Stimulated activated CD4-positive, alpha-beta T cell treated with anti-CD3 and anti-CD28 coated beads, Interleukin-12 subunit alpha, Interleukin-12 subunit beta, amount 100 ng/mL, for 48 hours (primary cell): ENCODE data around the gene UGT1A4.

Experiments used
- DNase-seq, 3 donors: peaks; one replicate each; pipeline ENCODE4 v3.0.0-alpha.2; 2020; ENCODE audit warnings: low read depth in 2 of 3, low spot score in 1 of 3

The UGT1A4 gene

DNA sequence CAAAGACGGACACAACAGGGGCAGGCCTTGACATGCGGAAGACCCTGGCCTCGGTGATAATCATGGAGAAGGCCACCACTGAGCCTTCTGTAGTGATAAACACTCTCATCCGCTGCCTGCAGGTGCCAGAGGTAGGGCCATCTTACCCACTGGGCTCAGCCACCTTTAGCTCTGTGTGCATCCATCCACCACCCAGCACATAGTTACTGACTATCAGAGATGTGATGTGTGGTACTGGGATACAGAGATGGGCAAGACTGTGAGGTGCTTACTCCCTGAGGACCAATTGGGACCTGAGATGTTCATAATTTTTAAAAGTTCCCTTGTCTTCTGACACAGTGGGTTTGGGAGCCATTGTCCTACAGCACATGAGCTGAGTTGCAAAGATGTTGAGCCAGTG is 61.2 kb downstream of the UGT1A4 start:
- DNase-seq = no peak

DNA sequence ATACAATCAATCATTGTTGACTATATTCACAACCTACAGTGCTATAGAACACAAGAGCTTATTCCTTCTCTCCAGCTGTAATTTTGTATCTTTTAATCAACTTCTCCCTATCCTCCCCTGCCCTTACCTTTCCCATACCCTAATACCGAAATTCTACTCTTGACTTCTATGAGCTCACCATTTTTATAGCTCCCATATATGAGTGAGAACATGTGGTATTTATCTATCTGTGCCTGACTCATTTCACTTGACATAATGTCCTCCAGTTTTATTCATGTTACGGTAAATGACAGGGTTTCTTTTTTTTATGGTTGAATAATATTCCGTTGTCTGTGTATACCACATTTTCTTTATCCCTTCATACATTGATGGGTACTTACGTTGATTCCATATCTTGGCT is 62.2 kb downstream of the UGT1A4 start:
- no peak for DNase-seq

DNA sequence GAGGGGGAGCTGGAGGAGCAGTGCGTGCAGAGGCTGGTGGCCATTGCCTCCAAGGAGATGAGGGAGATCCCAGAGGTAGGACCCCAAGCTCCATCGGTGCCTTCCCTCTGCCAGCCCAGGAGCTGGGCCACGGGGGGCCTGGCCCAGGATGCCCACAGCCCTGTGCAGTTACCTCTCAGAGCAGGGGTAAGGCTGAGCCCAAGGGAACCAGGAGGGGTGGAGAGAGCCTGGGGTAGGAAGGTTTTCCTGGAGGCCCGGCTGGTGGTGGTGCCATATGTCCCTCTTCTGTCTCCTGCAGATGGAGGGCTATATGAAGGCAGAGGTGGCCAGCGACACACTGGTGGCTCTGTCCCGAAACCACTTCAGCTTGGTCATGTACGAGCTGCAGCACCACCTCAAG is 71.0 kb downstream of the UGT1A4 start:
- DNase-seq = no peak

DNA sequence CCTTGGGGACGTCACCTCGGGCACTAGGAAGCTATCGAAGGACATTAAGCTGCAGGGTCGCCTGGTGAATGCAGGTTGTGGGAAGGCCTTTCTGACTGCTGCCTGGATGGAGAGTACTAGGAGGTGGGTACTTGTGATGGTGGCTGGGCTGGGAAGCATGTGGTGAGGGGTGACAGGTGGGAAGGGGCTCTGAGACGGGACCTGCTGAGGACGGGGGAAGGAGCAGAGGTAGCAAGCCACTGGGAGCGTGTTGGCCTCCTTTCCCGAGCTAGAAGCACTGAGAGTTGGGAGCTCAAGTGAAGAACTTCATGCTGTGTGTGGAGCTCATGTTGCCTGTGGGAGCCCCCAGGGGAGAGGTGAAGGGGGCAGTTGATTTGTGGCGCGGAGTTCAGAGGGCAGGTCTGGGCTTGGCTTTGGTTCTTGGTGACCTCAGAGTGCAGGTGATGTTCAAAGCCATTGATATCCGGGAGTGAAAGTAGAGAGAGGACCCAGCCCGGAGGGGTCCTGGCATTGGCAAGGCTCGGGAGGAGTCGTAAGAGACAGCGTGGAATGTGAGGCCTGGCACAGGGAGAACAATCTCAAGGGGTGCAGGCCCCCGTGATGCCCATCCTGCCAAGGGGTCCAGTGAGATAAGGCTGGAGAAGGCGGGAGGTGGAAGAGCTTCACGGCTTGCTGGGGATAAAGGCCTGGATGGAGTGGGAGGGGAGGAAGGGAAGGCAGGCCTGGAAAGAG is 72.8 kb downstream of the UGT1A4 start:
- DNase-seq = no peak

GRCh38 chr2:233791883-233792329 is 73.4 kb downstream of the UGT1A4 start:
- no peak for DNase-seq

GRCh38 chr2:233792720-233793119 is 74.2 kb downstream of the UGT1A4 start:
- DNase-seq = no peak

DNA sequence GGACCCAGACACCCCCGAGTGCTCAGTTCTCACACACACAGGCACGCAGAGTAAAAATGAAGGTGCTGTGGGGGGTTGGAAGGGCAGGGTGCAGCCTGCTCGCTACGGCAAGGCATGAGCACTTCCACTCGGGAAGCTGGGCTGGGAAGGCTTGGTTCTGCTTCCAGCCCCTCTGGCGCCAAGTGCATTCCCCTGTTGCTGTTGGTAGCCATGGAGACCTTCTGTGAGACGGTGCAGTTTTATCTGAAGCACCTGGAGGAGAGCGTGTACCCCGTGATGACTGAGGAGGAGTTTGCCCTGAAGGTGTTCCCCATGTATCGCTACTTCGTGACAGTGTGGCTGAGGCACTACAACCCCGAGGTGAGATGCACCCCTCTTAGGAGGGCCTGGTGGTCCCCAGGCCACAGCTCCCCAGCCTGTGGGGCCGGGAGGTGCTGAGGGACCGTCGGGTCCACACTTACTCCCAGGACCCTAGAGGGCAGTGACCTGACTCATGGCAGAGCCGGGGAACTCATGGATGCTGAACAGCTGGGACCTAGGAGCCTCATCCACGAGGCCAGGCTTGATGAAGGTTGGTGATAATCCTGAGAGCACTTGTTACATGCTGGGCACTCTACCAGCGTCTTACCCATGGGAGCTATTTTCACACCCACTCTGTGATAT is 75.1 kb downstream of the UGT1A4 start:
- no peak for DNase-seq

DNA sequence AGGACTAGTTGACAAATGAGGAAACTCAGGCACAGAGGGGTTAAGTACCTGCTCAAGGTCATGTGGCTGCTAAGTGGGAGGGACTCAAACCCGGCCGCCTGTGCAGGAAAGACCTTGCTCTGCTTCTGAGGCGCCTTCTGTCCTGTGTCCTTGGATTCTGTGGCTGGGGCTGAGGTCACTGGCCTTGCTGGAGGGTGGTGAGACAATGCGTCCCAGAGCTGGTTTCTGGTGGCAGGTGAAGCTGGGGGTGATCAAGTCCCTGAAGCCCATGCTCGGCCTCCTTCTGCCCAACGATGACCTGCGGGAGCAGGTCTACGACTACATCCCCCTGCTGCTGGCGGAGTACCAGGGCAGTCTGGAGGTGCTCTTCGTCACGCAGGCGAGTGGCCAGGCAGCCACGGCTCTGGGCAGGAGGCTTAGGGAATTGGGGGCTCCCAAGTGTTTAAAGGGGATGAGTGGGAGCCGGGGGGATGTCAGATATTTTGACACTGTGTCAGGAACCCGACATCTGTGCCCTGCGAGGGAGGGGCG is 75.7 kb downstream of the UGT1A4 start:
- no peak for DNase-seq

DNA sequence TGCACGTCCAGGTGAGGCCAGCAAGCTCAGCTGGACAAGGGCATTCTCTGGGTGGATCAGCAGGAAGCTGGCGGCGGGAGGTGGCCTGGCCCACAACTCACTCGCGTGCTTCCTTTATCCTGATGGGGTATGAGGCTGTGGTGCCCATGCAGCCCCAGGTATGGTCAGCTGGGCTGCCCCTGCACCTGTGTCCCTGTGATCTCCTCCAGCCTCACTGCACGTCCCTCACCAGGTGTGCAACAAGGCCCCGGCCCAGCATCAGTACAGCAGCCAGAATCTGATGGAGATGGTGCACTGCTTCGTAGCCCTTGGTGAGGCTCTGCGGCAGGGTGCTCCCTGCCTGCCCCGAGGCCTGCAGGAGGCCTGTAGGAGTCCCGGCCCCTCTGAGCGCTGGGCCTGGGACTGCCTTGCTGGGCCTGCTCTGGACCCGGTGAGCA is 77.2 kb downstream of the UGT1A4 start:
- no peak for DNase-seq

GRCh38 chr2:233796254-233796653 is 77.7 kb downstream of the UGT1A4 start:
- no peak for DNase-seq

DNA sequence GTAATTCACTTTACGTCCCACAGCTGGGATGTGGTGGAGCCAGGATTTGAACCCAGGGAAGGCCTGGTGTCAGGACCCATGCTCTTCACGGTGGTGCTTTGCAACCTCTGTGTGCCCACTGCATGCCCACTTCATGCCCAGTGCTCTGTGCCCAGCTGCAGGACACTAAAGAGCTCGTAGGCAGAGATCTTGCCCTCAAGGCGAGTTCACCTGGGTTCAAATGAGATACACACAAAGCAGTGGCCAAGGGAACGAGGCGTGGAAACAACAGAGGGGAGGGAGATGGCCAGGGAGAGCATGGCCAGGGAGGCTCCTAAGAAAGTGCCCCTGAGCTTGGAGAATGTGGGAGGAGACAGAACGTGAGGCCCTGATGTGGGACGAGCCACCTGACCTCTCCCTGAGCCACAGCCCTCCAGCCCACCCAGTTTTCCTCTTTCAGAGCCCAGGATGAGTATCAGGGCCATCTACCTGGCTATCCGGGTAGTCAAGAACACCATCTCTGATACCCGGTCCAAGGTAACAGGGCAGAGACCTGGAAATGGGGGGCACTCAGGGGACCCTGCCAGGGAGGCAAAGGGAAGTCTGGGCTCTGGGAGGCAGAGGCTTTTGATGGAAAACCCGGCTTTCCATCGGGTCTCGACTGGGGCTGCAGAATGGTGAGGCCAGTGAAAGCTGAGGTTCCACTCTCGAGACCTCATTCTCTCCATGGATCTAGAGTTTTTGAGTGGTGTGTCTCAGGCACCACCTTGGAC is 80.0 kb downstream of the UGT1A4 start:
- DNase-seq = no peak

GRCh38 chr2:233799087-233799665 is 80.6 kb downstream of the UGT1A4 start:
- DNase-seq = no peak

DNA sequence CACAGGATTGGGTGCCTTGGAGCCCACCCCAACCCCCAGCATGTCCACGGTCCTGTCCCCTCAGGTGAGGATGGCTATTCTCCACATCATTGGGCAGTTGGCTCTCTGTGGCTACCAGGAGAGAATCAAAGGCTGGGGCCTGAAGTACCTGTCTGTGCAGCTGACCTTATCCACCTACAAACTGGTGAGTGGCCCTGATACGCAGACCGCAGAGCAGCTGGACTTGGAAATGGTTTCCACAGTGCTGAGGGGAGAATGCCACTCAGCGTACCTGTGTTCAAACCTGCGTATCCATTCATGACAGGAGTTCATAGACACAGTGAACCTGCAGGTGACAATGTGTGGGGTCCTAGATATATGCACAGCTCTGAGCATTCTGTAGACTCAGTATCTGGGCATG is 81.2 kb downstream of the UGT1A4 start:
- DNase-seq = no peak

- no peak for DNase-seq
These were observed 81.7 kb downstream of the UGT1A4 start for GRCh38 chr2:233800208-233800607.

DNA sequence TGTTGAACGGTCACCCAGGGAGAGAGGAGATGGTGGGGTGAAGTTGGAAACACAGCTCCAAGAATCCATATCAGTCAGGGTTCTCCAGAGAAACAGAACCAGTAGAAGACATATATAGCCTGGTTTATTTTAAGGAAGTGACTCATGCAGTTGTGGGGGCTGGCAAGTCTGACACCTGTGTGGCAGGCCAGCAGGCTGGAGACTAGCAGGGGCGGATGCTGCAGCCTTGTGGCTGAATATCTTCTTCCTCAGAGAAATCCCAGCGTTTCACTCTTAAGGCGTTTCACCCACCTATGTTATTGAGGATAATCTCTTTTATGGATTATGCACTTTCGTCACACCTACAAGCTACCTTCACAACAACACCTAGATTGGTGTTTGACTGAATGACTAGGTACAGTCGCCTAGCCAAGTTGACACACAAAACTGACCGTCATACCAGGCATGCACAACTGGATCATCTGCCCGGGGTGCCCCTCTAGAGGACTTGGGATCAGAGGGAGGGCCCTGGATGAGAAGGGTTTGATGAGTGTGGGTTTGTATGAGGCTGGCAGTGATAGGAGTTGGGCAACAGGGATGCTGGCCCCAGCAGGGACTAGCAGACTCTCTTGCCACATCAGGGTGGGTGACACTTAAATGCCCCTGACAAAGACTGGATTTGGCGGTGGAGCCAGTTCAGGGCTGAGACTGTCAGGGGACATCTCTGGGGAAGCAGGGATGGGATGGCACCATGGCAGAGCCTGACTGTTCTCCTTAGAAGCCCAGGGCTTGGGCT is 83.0 kb downstream of the UGT1A4 start:
- no peak for DNase-seq

GRCh38 chr2:233802132-233802815 is 83.7 kb downstream of the UGT1A4 start:
- no peak for DNase-seq

GRCh38 chr2:233803292-233803911 is 84.9 kb downstream of the UGT1A4 start:
- DNase-seq = no peak

GRCh38 chr2:233803994-233804393 is 85.5 kb downstream of the UGT1A4 start:
- no peak for DNase-seq

DNA sequence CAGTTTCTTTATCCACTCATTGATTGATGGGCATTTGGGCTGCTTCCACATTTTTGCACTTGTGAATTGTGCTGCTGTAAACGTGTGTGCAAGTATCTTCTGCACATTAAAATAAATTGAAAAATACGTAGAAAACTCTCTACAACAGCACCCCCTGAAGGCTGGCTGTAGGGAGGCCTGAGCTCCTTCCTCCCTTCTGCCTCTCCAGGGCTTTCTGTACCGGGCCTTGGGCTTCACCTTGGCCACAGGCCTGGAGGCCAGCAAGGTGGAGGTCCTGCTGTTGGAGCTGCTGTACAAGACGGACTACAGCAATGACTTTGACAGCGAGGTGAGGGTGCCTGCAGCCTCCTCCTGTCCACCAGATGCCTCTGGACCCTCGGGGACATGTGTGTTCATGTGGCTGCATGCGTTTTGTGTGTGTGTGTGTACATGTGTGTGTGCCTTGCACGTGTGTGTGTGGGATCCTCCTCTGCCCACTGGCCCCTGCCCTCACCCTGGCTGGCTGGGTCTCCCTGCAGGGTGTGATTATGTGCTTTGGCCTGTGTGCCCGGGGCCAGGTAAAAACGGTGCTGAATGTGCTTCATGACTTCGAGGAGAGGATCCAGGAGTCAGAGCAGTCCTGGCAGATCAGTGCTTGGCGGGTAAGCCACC is 88.8 kb downstream of the UGT1A4 start:
- DNase-seq = no peak
